Endodermal cell (in vitro differentiated cells): Measurements from ENCODE around the gene RAD9A. TPM values are rescaled to one million over a fixed set of nuclear protein-coding genes. Genes with fewer than 3 reads are reported as not detected.

Experiments used
- DNase-seq: peaks from one replicate; pipeline ENCODE4 v3.0.0-alpha.2; 2017
- H3K27ac ChIP-seq: 2 replicates; pipeline ENCODE4 v1.5.1; 2013; ENCODE audit warnings: mild to moderate bottlenecking, low read depth, low read length, moderate library complexity
- H3K27me3 ChIP-seq: 2 replicates; pipeline ENCODE4 v1.6.1; 2013; ENCODE audit warnings: mild to moderate bottlenecking, low read length, moderate library complexity; ENCODE audit not compliant: insufficient read depth, control insufficient read depth, poor library complexity, severe bottlenecking
- H3K36me3 ChIP-seq: 2 replicates; pipeline ENCODE4 v1.7.0; 2013; ENCODE audit warnings: mild to moderate bottlenecking, low read length, moderate library complexity; ENCODE audit not compliant: control insufficient read depth, insufficient read depth
- H3K4me1 ChIP-seq: one replicate; pipeline ENCODE4 v1.7.0; 2013; ENCODE audit warnings: low read length; ENCODE audit not compliant: control insufficient read depth, insufficient read depth
- H3K4me3 ChIP-seq: 2 replicates; pipeline ENCODE4 v1.5.1; 2013; ENCODE audit warnings: mild to moderate bottlenecking, low read length, moderate library complexity
- H3K9ac ChIP-seq: 2 replicates; pipeline ENCODE4 v1.6.1; 2013; ENCODE audit warnings: mild to moderate bottlenecking, low read length, moderate library complexity; ENCODE audit not compliant: poor library complexity, severe bottlenecking; ENCODE audit errors: extremely low read depth
- H3K9me3 ChIP-seq: 2 replicates; pipeline ENCODE4 v1.6.1; 2013; ENCODE audit warnings: mild to moderate bottlenecking, low read length, moderate library complexity; ENCODE audit not compliant: control insufficient read depth
- H3K27ac Mint-ChIP-seq: 2 replicates; pipeline ENCODE4 v1.8.0; 2020; ENCODE audit warnings: mixed read lengths
- H3K27me3 Mint-ChIP-seq: 2 replicates; pipeline ENCODE4 v1.8.0; 2021; ENCODE audit warnings: mild to moderate bottlenecking, mixed read lengths; ENCODE audit not compliant: insufficient read depth
- H3K36me3 Mint-ChIP-seq: 2 replicates; pipeline ENCODE4 v1.8.0; 2020; ENCODE audit warnings: low read depth, mixed read lengths
- H3K4me1 Mint-ChIP-seq: 2 replicates; pipeline ENCODE4 v1.8.0; 2020; ENCODE audit warnings: mixed read lengths
- H3K4me3 Mint-ChIP-seq: 2 replicates; pipeline ENCODE4 v1.8.0; 2020; ENCODE audit warnings: mild to moderate bottlenecking, moderate library complexity, mixed read lengths
- H3K9me3 Mint-ChIP-seq: 2 replicates; pipeline ENCODE4 v1.8.0; 2020; ENCODE audit warnings: mild to moderate bottlenecking, mixed read lengths
- WGBS, 2 experiments: methylation state at CpG; one replicate each; pipeline versions ENCODE4 v1.1.5 to v1.1.7; 2013; ENCODE audit warnings: missing lambda C conversion rate in 2 of 2, mixed read lengths in 1 of 2; ENCODE audit not compliant: insufficient coverage in 1 of 2, insufficient read length in 1 of 2; 5-methylcytosine and 5-hydroxymethylcytosine counted together
- total RNA-seq, 2 donors: library from RNA; stranded (reverse); fragmentation: NEBNext Ultra II Directional in 1 of 2; extraction: Animal tissue kit (Norgen Biotek cat#: 25700) in 1 of 2; gene quantifications; 2 replicates in 1 of 2; 3 replicates in 1 of 2; pipeline ENCODE4 v1.2.1, GENCODE V29; 2021
- TF ChIP-seq, protein P1 (sequence below): fragments of 200-600 bp; sonication (generic); conservative IDR thresholded peaks from 2 replicates; pipeline ENCODE4 v1.5.0; 2021; ENCODE audit warnings: antibody characterized with exemption, mild to moderate bottlenecking

Gene RAD9A
- total RNA-seq, 2 donors from 2014 or later = 28.3 to 41.4 TPM

DNA sequence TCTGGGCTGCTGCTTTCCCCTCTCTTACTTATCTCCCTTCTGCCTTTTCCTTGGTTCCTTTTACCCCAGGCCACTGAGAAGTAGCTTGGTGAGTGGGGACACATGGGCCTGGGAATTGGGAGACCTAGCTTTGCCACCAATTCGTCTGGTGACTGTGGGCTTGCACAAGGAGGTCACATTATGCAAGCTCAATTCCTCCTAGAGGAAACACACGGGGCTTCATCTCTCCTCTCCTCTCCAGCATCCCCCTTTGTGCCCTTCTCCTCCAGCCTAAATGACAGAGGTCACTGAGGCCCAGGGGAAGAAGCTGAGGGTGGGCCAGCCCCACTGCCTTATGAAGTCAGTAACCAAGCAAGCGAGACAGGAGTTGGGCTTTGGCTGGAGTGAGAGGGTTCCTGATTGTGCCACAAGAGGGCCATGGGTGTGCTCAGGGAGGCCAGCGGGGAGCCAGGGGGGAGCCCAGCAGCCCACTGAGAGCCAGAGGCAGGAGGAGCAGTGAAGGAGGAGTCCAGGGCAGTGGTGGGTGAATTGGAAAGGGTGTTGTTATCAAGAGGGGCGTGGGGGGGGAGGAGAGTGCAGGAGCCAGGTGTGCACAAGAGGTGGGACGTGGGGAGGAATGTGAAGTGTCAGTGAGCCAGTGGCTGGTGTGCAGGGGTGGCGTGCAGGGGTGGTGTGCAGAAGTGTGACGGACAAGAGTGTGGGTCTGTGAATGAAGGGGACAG is 20.4 kb upstream of the RAD9A start:
- Mint-ChIP-seq H3K9me3 (no peaks in the 10 kb centered on the region), H3K4me1 (peaks cover 38% of the 10 kb centered on the region), H3K27me3 (peaks cover 49% of the 10 kb centered on the region), H3K27ac (peak overlapping the region; percentile 58), H3K4me3 (peak overlapping the region; percentile 76), H3K36me3 (no peaks in the 10 kb centered on the region)
- Histone ChIP-seq H3K36me3 (no peaks in the 10 kb centered on the region), H3K27ac (no peak overlapping the region), H3K9me3 (no peaks in the 10 kb centered on the region), H3K4me3 (peak overlapping the region; percentile 77), H3K9ac (no peak overlapping the region), H3K27me3 (no peaks in the 10 kb centered on the region), H3K4me1 (peaks cover 24% of the 10 kb centered on the region)
- 63 to 89% methylated on average over 3 to 8 of the region's 8 CpGs for WGBS, 2 experiments
- TF ChIP-seq, protein P1, sequence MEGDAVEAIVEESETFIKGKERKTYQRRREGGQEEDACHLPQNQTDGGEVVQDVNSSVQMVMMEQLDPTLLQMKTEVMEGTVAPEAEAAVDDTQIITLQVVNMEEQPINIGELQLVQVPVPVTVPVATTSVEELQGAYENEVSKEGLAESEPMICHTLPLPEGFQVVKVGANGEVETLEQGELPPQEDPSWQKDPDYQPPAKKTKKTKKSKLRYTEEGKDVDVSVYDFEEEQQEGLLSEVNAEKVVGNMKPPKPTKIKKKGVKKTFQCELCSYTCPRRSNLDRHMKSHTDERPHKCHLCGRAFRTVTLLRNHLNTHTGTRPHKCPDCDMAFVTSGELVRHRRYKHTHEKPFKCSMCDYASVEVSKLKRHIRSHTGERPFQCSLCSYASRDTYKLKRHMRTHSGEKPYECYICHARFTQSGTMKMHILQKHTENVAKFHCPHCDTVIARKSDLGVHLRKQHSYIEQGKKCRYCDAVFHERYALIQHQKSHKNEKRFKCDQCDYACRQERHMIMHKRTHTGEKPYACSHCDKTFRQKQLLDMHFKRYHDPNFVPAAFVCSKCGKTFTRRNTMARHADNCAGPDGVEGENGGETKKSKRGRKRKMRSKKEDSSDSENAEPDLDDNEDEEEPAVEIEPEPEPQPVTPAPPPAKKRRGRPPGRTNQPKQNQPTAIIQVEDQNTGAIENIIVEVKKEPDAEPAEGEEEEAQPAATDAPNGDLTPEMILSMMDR = peak; percentile 75
- DNase-seq = peak; percentile 85

DNA sequence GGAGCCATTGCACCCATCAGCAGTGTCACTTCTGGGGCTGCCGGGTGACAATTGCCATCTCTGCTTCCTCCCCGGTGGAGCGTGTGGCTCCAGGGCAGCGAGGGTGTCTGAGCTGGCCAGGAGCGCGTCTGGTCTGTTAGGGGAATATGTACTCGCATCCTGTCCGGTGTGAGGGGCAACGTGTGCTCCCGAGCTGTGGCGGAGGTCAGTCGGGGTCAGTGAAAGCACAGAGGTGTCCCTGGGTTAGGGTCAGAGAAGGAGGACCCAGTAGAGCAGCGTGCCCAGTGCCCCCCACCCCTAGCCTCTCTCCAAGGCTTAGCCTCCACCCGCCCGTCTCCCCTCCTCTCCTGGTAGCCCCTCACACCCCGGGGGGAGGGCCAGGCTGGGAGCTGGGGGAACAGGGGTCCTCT is 19.9 kb upstream of the RAD9A start:
- peak; percentile 76 for DNase-seq
- Histone ChIP-seq H3K4me1 (peaks cover 30% of the 10 kb centered on the region), H3K27ac (no peak overlapping the region), H3K36me3 (no peaks in the 10 kb centered on the region), H3K9me3 (no peaks in the 10 kb centered on the region), H3K4me3 (peak overlapping the region; percentile 77), H3K9ac (peak overlapping the region; percentile 11), H3K27me3 (no peaks in the 10 kb centered on the region)
- peak overlapping the region; percentile 76 for H3K4me3 Mint-ChIP-seq
- TF ChIP-seq, protein P1 = no peak
- H3K4me1 Mint-ChIP-seq = peaks cover 42% of the 10 kb centered on the region
- H3K27ac Mint-ChIP-seq = peak overlapping the region; percentile 58
- H3K36me3 Mint-ChIP-seq = no peaks in the 10 kb centered on the region
- H3K9me3 Mint-ChIP-seq = no peaks in the 10 kb centered on the region
- 33% methylated on average over 3 to 13 of the region's 16 CpGs for WGBS, 2 experiments
- peaks cover 55% of the 10 kb centered on the region for H3K27me3 Mint-ChIP-seq

DNA sequence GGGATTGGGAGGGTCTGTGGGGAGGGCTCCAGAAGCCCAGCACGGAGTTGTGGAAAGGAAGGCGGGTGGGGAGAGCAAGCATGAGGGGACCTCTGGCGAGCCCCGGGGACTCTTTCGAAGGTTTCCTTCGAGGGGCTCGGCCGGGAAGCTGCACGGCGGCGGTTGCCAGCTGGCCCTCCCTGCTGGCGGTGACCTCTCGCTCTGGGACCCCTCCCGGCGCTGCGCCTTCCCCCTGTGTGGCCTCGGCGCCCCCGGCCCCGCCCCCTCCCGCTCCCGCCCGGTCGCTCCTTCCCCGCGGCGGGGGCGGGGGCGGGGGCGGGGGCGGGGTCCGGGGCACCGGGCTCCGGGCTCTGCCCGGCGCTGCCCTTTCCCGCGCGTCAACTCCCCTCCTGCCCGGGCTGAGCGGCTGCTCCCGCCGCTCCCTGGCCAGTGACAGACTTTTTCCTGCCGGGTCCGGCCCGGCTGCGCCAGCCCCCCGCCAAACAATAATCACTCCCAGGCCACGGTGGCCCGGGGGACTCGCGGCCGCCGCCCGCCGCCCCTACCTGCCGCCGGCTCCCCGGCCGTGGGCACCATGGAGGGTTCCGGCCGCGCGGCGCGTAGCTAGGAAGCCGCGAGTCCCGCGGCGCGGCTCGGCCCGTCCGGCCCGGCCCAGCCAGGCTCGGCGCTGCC is 19.3 kb upstream of the RAD9A start:
- no peaks in the 10 kb centered on the region for H3K9me3 ChIP-seq
- Mint-ChIP-seq H3K4me3 (peak overlapping the region; percentile 76), H3K27me3 (peaks cover 60% of the 10 kb centered on the region), H3K27ac (no peak overlapping the region), H3K36me3 (no peaks in the 10 kb centered on the region), H3K9me3 (no peaks in the 10 kb centered on the region), H3K4me1 (peaks cover 44% of the 10 kb centered on the region)
- H3K4me1 ChIP-seq = peaks cover 30% of the 10 kb centered on the region
- WGBS, 2 experiments = 0 to 1% methylated on average over 15 to 78 of the region's 78 CpGs
- no peaks in the 10 kb centered on the region for H3K36me3 ChIP-seq
- DNase-seq = peak; percentile 79
- peak overlapping the region; percentile 11 for H3K9ac ChIP-seq
- H3K27ac ChIP-seq = no peak overlapping the region
- no peaks in the 10 kb centered on the region for H3K27me3 ChIP-seq
- peak overlapping the region; percentile 81 for H3K4me3 ChIP-seq
- TF ChIP-seq, protein P1 = no peak
